Iris pigment epithelial cell (primary cell): Measurements from ENCODE around the gene RABEP1.

Experiments used
- DNase-seq: peaks from one replicate; pipeline ENCODE4 v3.0.0-alpha.2; 2011; ENCODE audit warnings: low read depth

Gene RABEP1

DNA sequence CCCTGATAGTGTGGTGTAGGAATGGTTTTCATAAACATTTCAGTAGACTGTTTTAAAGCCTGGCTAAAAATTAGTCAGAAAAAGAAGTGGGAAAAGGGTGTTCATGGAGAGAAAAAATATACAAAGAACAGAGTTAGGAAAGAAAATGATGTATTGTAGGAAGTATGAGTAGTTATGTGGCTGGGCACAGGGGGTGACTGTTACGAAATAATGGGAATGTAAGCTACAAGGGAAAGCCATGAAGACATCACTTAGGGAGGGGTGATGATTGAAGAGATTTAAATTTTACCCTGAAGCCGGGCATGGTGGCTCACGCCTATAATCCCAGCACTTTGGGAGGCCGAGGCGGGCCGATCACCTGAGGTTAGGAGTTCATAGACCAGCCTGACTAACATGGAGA is 82.1 kb downstream of the RABEP1 start:
- DNase-seq, result peak; percentile 83

DNA sequence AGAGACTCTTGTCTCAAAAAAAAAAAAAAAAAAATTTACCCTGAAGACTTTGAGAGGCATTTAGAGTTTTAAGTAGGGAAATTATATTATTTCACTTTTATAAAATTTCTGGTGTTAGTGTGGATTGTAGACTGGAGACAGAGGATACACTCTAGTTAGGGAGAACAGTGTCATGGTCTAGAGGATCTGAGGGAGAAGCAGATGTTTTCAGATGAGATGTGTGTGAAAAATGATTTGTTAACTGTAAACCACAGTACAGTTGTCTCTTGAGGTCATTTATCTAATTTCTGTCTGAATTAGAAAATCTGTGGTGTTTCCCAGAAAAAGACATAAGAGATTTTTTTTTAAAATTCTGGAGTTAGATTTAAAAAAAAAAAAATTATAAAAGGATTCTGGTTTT is 82.6 kb downstream of the RABEP1 start:
- no peak for DNase-seq

DNA sequence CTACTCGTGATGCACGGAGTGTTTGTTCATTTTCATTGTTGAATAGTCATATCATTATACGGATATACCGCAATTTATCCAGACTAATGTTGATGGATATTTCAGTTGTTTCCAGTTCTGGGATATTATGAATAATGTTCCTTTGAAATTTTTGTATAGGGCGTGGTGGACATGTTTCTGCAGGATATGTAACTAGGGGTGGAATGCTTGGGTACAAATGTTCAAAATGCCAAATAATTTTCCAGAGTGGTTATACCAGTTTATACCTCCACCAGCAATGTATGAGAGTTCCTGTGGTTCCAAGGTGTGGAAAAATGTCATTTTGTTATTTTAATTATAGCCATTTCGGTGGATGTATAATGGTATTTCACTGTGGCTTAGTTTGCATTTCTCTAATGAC is 83.7 kb downstream of the RABEP1 start:
- DNase-seq, result no peak

DNA sequence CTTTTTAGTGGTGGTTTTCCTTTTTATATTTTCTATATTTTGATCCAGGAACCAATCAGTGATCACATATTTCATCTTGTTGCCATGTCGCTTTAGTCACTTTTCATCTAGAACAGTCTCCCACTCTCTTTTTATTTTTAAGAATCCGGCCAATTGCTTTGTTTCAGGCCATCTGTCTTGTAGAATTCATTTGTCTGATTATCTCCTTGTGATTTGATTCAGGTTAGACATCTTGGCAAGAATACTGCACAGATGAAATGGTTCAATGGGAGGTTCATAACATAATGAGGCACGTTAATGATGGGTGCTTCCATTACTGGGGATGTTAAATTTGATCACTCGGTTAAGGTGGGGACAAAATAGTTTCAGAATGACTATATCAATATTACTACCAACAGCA is 88.3 kb downstream of the RABEP1 start:
- DNase-seq, result no peak

GRCh38 chr17:5373112-5373511 is 91.0 kb downstream of the RABEP1 start:
- DNase-seq, result no peak

GRCh38 chr17:5378566-5379207 is 96.6 kb downstream of the RABEP1 start:
- no peak for DNase-seq

- DNase-seq, result no peak
Measured at GRCh38 chr17:5379351-5380107, 97.4 kb downstream of the RABEP1 start.

DNA sequence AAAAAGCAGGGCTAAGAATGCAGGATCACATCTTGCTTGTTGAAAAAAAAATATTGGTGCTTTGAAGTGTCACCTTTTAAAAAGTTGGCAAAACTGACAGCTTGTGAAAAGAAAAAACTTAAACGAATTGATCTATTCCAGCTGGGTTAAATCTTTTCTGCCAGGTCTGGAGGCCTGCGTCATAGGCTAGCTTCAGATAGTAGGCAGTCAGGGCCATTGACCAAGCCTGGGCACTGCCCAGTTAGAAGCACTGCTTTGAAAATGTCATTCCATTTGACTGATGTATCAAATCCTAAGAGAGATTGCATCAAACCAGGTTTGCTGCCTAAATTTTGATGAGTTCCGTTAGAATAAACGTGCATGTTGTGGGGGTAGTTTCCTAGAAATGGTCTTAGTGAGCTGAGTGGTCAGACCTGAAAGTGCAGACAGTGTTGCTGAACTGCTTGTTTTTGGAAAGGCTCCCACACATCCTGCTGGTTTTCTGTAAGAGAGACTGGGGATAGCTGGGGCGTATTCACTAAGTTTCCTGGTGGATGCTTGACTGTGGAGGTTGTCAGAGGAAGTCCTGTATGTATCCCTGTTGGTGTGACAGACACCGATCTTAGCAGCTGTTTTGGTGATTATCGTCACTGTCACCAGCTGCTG is 98.5 kb downstream of the RABEP1 start:
- peak; percentile 4 for DNase-seq

- peak; percentile 58 for DNase-seq
Measured at GRCh38 chr17:5381542-5381941, 99.5 kb downstream of the RABEP1 start.

DNA sequence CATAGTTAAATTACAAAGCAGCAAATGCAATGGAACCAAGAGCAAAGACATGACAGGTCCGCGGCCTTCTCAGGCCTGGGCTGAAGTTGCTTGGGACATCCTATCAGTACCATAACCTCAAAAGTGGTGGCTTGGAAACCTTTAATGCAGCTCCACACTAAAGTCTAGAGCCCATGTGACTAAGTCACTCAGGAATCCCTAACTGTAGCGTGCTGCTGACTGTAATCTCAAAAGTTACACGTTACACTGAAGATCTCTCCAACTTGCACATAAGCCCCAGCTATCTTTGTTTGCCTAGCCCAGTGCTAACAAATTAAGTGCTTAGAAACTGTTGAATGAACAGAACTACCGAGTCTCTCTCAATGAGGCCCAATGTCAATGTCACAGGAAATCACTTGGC is 109.6 kb downstream of the RABEP1 start:
- peak; percentile 17 for DNase-seq

DNA sequence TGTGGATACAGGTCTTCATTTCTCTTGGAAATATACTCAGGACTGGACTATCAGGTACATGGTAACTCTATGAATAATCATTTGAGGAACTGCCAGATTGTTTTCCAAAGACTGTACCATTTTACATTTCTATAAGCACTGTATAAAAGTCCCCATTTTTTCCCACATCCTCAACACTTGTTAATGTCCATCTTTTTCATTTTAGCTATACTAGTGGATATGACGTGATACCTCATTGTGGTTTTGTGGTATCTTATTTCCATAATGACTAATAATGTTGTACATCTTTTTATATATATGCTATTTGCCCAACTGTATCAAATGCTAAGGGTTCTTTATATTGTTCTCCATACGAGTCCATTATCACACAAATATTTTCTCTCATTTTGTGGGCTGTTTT is 114.5 kb downstream of the RABEP1 start:
- no peak for DNase-seq

DNA sequence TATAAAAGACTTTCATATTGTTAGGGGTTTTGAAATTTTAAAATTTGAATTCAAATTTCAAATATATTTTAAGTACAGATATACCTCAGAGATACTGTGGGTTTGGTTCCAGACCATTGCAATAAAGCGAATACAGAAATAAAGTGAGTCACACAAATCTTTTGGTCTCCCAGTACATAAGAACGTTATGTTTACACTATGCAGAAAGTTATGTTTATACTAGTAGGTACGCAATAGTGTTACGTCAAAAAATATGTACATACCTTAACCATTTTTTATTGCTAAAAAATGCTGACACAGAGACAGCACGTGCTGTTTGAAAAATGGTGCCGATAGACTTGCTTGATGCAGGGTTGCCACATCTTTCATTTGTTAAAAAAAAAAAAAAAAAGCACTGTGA is 117.7 kb downstream of the RABEP1 start:
- peak; percentile 86 for DNase-seq

DNA sequence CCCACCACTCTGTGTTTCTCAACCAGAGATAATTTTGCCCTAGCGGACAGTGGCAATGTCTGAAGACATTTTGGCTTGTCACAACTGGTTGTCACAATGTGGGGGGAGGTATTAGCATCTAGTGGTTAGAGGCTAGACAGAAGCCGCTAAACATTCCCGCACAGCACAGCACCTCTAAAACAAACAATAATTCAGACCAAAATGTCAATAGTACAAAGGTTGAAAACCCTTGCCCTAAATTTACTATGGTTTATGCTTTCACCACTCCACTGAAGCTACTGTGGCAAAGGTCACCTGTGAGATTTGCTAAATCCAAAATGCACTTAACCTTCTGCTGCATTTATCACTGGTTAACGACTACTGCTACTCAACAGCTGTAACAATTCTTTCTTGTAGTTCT is 123.3 kb downstream of the RABEP1 start:
- no peak for DNase-seq

DNA sequence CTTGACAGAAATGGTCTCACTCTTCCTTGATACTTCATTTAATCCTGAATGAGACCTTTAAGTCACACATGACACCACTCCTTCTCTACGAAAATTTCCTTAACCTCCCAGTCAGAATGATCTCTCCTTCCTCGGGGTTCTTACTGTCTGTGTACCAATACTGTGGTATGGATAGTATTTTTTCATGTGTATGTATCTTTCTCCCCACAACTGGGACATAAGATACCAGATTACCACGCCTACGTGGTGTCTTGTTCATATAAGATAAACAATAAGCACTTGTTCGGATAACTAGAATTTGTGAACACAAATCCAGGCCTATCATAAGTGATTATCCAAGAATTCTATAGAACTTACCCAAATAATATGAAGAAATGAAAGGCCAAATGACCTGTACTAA is 126.1 kb downstream of the RABEP1 start:
- no peak for DNase-seq

DNA sequence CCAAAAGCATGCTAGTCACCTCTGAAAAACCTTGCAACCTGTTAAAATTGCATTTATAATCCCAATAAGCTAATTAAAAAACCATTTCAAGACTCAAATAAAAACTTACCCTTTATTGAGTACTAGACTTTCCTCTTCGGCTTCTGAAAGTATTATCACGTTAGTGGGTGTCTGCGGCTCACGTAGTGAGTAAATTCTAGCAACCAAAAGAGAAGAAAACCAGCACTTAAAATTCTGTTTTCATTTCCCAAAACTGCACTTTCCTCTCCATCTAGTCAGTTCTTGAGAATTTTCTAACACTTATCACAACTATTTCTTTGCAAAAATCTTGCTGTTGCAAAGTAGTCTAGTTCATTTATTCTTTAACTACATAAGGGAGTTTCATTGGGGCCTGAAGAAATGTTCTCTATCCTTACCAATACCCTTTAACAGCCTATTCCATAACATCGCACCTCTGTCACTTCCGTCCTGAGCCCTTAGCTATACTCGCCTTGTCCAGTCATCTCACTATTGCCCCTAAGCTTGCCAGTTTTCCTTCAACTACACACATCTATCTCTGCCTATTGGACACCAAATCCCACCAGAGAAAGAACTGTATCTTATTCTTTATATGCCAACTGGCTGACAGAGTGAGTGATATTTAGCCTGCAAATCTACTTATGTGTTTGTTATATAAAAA is 128.6 kb downstream of the RABEP1 start:
- DNase-seq, result no peak

DNA sequence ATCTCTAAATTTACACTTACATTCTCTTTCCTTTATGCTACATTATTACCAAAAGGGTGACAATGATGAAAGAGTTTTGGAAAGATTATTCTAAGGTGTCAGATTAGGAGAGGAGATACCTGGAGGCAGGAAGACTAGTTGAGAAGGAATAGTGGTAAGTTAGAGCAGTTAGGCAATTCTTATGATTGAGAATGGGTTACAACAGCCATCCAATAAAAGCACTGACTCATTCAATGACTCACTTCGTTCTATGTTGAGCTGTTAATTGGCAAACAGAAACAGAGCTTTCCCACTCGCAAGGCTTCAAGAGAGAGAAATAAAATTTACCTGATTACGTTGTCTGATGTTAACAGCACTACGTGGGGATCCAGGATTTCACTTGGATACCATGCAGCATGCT is 131.6 kb downstream of the RABEP1 start:
- DNase-seq, result peak; percentile 90

GRCh38 chr17:5416901-5417300 is 134.8 kb downstream of the RABEP1 start:
- DNase-seq, result no peak

DNA sequence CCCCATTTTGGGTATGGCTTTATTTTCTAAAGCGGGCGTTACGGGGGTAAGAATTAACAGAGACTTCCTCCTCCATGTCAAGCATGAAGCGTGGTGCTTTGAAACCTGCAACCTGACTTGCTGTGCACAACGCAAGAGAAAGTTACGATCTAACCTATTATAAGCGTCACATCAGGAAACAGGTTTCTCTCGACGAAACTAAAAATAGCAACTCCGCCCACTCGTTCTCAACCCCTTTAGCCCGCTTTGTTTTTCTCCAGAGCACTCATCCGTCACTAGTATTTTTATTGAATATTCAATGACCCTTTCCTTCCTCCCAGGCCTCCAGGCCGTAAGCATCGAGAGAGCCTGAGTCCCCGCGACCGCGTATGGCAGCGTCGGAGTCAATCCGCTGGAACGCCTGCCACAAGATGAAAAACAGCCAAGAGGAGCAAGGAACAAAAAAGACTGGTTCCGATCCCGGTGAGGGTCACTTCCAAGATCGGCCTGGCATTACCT is 136.8 kb downstream of the RABEP1 start:
- DNase-seq, result peak; percentile 62

DNA sequence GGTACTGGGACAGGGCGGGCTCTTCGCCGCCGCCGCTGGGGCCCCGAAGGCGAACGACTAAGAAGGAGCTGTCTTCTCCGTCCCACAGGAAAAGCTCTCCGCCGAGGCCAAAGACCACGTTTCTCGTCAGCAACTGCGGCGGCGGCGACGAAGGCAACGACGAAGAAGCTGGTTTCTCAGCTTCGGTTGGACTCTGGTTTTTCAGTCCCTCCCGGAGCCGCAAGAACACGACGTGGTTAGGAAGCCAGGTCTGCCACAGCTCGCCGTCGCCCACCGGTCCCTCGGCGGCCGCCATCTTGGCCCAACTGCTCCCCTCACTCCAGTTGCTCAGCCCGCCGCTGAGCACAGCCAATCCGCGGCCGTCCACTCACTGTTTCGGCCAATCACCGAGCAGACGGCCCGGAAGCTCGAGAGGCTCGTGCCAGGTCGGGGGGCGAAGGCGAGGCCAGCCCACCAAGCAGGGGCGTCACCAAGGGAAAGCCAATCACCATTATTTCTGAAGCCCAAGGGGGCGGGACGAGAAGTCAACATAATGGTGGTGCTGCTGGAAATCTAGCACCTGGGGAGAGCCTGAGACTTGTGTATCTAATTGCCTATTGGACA is 137.4 kb downstream of the RABEP1 start, which contains the start of gene NUP88:
NUP88 (minus strand) TSS at position 307 of the 603 bp plus-strand sequence; CDS start at position 295, 12 bp downstream.
- DNase-seq, result peak; percentile 99

GRCh38 chr17:5419959-5420653 is 138.0 kb downstream of the RABEP1 start, which contains the start of gene RPAIN:
Gene RPAIN, plus strand, starts transcription at chr17:5420182. Its CDS starts 29 bp downstream, at chr17:5420211.
- DNase-seq, result peak; percentile 90

- DNase-seq, result peak; percentile 88
Measured at GRCh38 chr17:5422505-5422904, 140.4 kb downstream of the RABEP1 start.
